22Rv1 (cell line): ENCODE data around the gene MLXIP.

ENCODE experiments used
- CTCF ChIP-seq: fragments of 450-650 bp; IDR thresholded peaks from 2 replicates; pipeline ENCODE4 v1.5.1; 2017; ENCODE audit warnings: mild to moderate bottlenecking
- ZFX ChIP-seq: fragments of 450-650 bp; IDR thresholded peaks from 2 replicates; pipeline ENCODE4 v1.6.1; 2017; ENCODE audit warnings: antibody characterized with exemption, borderline replicate concordance

- TF ChIP-seq CTCF (no peak), ZFX (no peak)
These were observed 106.0 kb downstream of the MLXIP start for GRCh38 chr12:122184517-122184916.
